Measurements from ENCODE around the gene ERGIC1.
A peak's percentile ranks its signal among the peaks of the same experiment; 100 is the strongest.

The ERGIC1 gene

DNA sequence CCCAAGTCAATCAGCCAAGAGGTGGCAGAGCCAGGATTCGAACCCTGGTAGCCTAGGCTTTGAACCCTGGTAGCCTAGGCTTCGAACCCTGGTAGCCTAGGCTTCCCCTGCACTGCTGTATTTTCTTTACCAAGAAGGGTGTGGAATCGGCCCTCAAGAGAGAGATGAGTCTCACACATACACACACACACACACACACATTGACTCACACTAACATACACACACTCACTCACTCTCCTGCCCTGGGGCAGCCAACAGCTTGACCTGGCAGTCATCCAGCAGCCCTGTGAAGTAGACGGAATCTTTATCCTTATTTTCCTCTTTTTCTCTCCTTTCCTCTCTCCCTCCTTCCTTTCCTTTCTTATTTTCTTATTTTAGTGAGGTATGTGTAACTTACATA, 69.7 kb downstream of the ERGIC1 start:
- no peak overlapping the region for H3K4me3 ChIP-seq (ENCODE audit: low read length)
- DNase-seq (ENCODE audit: low read depth): peak; percentile 98
- TF ChIP-seq CTCF (IDR thresholded peaks at IDR 0.05; ENCODE audit: insufficient read depth, low read depth, low read length, missing control alignments): no peak

DNA sequence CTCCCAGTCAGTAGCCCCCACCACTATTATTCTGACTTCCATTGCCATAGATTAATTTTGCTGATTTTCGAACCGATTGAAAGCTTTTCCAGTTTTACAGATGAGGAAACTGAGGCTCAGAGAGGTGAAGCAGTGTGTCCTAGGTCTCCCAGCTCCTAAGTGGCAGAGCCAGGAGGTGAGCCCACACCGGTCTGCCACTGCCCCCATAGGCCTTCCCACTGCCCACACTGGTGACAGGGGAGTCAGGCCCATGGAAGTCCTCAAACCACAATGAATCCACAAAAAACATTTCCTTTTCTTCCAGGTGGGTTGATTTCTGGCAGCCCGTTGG, 70.2 kb downstream of the ERGIC1 start:
- no peak for DNase-seq (ENCODE audit: low read depth)
- no peak overlapping the region for H3K4me3 ChIP-seq (ENCODE audit: low read length)
- no peak for TF ChIP-seq CTCF (IDR thresholded peaks at IDR 0.05; ENCODE audit: insufficient read depth, low read depth, low read length, missing control alignments)

DNA sequence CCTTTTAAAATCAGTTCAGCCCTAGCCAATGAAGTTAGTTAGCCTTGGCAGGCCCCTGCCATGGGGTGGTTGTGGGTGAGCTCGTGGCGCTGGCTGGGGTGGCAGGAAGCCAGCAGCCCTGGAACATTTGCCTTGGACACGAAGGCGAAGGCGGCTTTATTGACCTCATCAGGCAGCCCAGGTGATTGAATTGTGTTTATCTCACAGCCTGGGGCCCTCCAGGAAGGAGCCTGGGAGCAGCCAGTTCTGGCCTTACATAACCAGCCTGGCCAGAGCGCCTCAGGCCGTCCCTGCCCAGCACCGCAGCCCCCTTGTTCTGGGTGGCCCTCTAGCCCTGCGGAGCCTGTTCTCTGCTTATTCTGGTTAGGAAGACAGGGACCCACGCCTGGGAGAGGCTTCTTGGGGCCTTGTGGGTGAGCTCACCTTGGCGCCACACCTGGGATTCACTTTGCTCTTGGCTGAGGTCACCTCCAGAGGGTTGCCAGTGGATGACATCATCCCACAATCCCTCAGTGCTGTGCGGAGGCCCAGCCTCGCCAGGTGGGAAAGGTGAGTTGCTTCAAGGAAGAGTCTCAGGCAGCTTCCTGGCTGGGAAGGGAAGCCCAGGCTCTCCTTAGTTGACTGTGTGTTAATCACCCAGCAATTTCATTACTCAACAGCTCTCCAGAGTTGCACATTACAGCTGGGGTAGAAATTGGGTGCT, 70.7 kb downstream of the ERGIC1 start:
- H3K4me3 ChIP-seq (ENCODE audit: low read length): no peak overlapping the region
- no peak for TF ChIP-seq CTCF (IDR thresholded peaks at IDR 0.05; ENCODE audit: insufficient read depth, low read depth, low read length, missing control alignments)
- peak; percentile 100 for DNase-seq (ENCODE audit: low read depth)

DNA sequence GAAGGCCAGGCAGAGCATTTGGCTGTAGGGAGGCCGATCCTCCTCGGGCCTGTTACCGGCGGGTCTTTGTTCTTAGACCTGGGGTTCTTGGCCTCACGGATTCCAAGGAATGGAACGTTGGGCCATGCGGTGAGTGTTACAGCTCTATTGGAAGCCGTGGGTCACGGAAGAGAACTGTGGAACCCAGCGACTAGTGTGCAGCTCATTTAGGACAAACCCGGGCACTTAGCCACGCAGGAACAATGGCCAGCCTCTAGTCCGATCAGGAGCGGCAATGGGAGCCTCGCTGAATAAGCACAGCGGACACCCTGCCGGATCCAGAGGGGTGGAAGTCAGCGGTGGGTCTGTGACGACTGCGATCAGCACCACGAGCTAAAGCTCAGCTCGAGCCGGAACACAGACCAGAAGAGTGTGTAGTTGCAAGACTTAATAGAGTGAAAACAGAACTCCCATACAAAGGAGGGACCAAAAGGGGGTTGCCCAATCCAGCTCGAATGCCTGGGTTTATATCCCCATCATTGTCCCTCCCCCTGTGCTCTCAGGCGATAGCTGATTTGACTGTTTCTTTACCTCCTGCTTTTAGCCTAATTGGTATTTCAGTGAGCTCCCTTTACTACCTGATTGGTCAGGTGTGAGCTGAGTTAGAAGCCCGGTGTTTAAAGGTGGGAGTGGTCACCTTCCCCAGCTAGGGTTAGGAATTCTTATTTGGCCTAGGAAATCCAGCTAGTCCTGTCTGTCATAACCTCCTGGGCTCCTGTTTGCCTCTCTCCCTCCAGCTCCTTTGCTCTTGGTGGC, 71.5 kb downstream of the ERGIC1 start:
- no peak overlapping the region for H3K4me3 ChIP-seq (ENCODE audit: low read length)
- TF ChIP-seq CTCF (IDR thresholded peaks at IDR 0.05; ENCODE audit: insufficient read depth, low read depth, low read length, missing control alignments): no peak
- DNase-seq (ENCODE audit: low read depth): peak; percentile 9

DNA sequence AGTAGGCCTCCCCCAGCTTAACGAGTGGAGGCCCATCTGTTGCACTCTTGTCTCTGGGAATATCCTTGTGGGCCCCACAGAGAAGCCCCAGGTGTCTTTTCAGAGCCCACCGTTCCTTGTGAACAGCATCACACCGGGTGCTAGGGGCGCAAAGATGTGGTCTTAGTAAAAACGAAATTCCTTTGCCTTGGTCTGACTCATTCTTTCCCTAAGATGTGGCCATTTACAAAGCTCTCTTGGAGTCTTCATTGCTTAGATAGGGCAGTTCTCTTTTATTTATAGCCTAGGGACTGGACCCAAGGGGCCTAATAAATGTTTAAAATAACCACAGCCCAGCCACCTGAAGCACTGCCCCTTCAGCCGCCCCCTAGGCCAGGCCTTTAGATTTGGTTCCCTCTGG, 72.4 kb downstream of the ERGIC1 start:
- H3K4me3 ChIP-seq (ENCODE audit: low read length): no peak overlapping the region
- no peak for DNase-seq (ENCODE audit: low read depth)
- no peak for TF ChIP-seq CTCF (IDR thresholded peaks at IDR 0.05; ENCODE audit: insufficient read depth, low read depth, low read length, missing control alignments)

GRCh38 chr5:172906888-172907287, 72.8 kb downstream of the ERGIC1 start:
- TF ChIP-seq CTCF (IDR thresholded peaks at IDR 0.05; ENCODE audit: insufficient read depth, low read depth, low read length, missing control alignments): no peak
- no peak for DNase-seq (ENCODE audit: low read depth)
- no peak overlapping the region for H3K4me3 ChIP-seq (ENCODE audit: low read length)

All from epithelial cell of esophagus (primary cell).